ENCODE data around the gene B3GALT4.
"Not testable (repeated sequence)": the region's sequence is repeated elsewhere in the genome, so short reads cannot be mapped to it uniquely, and the experiment has no call there.

The B3GALT4 gene, protein sequence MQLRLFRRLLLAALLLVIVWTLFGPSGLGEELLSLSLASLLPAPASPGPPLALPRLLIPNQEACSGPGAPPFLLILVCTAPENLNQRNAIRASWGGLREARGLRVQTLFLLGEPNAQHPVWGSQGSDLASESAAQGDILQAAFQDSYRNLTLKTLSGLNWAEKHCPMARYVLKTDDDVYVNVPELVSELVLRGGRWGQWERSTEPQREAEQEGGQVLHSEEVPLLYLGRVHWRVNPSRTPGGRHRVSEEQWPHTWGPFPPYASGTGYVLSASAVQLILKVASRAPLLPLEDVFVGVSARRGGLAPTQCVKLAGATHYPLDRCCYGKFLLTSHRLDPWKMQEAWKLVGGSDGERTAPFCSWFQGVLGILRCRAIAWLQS

DNA sequence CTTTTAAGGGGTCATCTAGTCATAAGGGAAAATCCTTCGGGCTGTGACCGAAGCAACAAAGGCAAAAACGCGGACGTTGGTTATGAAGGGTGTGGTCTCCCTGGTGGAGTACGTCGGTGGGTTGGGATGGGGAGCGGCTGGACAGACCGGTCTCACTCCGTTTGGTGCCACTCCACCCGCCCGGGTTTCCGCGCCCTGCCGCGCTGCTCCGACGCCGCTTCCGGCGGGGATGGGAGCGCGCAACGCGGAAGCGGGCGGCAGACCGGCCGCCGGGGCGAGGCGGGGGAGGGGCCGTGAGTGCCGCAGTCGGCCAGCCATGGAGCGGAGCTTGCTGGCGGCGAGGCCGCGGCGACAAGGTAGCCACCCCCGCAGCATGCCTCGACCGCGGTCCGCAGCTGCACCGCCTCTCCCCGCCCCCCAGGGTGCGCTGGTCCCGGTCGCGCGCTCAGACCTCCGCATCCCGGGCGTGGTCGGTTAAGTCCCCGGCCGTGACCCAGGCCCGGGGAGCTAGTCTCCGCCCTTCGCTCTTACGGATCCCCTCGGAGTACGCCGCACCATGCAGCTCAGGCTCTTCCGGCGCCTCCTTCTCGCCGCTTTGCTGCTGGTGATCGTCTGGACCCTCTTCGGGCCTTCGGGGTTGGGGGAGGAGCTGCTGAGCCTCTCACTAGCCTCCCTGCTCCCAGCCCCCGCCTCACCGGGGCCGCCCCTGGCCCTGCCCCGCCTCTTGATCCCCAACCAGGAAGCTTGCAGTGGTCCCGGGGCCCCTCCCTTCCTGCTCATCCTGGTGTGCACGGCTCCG is at the start of gene B3GALT4:
B3GALT4 (plus strand) TSS at position 260 of the 799 bp plus-strand sequence; CDS start at position 557, 297 bp downstream.
- peak; percentile 89 for DNase-seq (ENCODE audit: low spot score)

DNA sequence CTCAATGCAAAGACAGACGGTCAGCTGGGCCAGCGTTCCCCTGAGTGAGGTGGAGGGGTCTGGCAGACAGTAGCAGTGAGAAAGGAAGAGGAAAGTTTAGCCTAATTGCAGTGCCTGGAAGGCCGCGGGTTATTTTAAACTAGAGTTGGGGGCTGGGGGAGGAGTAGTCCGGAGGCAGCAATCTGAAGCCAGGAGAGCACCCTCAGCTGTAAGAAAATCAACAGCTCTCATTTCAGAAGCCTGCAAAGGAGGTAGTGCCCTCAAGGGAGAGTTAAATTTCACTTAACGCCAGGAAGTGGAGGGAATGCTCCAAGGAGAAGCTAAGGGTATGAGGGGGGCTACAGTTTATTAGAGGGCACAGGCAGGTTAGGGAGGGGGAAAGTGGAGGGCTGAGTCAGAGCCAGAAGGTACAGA is 41.7 kb upstream of the B3GALT4 start:
- DNase-seq (ENCODE audit: low spot score): no peak

DNA sequence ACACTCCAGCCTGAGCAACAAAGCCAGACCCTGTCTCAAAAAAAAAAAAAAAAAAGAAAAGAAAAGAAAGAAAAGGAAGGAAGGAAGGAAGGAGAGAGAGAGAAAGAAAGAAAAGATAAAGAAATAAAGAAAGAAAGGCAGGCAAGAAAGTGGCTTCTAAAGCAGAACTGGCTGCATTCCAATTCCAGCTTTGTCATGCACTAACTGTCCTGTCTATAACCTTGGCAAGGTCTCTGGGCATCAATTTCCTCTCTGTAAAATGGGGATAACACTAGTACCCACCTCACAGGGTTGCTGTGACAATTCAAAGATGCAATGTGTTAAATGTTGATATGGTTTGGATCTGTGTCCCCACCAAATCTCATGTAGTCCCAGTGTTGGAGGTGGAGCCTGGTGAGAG is 40.6 kb upstream of the B3GALT4 start:
- no peak for DNase-seq (ENCODE audit: low spot score)

DNA sequence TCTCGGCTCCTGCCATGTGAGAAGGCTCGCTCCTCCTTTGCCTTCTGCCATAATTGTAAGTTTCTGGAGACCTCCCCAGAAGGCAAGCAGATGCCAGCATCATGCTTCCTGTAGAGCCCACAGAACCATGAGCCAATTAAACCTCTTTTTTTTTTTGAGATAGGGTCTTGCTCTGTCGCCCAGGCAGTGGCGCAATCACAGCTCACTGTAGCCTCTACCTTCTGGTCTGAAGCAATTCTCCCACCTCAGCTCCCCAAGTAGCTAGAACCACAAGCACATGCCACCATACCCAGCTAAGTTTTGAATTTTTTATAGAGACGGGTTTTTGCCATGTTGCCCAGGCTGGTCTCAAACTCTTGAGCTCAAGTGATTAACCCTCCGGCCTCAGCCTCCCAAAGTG is 40.1 kb upstream of the B3GALT4 start:
- no peak for DNase-seq (ENCODE audit: low spot score)

DNA sequence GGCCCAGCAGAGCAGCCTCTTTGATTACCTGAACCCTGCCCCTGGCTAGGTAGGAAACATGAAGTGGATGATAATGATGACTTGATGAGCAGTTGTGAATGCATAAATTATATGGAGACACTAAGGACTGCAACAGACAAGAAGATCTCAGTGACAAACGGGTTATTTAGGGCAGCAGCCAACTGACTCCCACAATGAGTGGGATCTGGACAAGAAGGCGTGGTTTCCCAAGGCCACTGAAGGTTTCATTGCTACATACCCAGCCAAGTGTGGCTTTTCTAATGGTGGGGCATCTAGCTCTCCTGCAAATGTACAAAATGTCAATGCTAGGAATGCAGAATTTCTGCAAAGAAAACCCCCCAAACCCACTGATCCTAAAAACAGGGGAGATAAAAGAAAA is 39.2 kb upstream of the B3GALT4 start:
- no peak for DNase-seq (ENCODE audit: low spot score)

DNA sequence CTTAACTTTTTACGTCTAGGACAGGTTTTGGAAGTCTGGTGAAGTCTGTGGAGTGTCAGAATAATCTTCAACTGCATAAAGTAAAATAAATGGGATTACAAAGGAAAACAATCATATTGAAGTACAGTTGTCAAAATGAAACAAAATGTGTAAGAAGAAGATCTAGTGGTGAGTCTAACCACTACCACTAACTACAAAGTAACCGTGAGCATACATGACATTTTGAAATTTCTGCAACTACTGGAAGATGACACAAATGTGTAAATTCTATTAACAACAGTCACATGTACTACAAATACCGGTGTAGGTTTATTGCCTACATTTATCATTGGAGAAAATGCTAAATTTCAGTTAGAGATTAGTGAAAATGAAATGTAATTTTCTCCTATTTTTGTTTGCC is 35.0 kb upstream of the B3GALT4 start:
- DNase-seq (ENCODE audit: low spot score): no peak

DNA sequence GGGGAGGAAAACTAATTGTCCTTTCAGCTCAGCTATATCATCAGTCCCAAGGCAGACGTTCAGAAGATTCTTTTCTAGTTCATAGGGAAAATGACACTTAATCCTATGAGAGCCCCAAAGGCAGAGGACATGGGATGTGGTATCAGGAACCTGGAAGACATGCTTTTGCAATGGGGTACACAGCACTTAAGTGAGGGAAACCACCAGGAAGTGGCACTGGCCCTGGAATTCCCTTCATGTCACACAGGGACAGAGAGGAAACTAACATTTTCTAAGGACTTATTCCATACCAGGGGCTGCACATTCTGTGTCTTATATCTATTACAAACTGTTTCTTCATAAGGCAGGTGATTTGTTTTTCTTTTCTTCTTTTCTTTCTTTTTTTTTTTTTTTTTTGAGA is 33.4 kb upstream of the B3GALT4 start:
- DNase-seq (ENCODE audit: low spot score): no peak

DNA sequence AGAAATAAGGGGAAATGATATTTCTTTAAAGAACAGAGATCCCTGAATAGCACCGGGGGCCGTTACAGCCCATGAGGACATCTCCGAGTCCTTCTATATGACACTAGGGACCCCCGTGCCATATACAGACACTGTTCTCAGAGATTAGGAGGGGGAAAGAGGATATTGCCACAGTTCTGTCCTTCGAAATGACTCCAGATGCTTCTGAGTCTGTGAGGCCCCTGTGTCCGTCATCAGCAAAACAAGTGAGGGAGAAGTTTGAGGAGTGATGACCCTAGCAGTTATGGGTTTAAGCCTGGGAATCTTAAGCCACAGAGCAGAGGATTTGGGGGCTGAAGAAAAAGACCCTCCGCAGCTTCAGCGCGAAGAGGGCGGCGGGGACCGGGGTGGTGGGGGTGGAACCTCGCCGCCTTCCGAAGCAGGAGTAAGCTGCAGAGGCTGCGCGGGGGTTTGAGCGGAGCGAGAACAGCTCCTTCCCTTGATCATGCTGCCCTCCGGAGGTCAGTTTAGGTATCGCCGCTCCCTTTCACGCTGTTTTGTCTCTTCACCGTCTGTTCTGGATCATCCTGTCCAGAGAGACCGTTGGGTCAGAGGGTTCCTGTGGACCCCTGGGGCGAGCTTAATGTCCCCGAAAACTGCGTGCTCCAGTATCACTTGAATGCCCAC is 28.8 kb upstream of the B3GALT4 start:
- peak; percentile 90 for DNase-seq (ENCODE audit: low spot score)

DNA sequence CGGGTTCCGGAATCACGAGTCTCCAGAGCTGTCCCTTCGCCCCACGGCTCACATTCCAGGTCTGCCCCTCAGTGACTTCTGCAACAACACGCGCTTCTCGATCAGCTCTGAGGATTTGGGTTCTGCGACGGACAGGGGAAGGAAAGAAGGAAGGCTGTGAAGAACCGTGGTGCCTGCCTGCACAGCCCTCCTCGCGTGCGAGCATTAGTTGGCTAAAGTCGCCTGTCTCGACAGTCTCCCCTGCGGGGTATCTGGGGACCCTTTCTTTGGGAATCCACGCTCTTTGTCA is 28.3 kb upstream of the B3GALT4 start:
- peak; percentile 72 for DNase-seq (ENCODE audit: low spot score)

DNA sequence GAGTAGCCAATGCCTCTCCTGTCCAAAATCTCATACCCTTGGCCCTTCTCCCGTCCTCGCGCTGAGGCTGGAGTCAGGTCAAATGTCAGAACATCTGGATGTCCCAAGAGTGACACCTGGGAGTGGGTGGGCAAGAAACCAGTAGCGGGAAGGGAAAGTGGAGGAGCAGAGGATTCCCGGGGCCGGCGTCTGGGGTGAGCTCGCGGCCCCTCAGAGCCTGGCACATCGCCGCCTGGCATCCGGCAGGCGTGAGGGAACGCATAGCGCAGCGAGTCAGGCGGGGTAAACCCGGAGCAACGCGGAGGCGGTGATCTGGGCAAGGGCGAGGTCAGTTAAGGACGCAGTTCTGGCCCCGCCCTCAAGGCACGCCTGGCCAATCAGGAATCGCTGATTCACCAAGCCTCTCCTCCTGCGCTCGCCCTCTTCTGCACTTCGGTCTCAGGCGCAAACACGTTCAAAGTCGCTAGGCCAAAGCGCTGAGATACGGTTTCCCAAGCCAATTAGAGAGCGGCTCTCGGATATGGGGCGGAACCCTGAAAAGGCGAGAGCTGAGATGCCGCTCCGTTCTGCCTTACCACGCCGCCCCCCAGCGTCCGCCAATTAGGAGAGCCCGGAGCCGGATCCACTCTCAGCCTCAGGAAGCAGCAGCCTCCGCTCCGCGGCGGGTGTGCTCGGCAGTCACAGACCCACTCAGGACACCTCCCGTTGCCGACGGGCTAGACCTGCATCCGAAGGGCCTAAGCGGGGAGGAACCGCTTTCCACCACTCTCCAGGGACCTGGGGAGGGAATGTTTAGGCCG is 27.8 kb upstream of the B3GALT4 start:
- peak; percentile 100 for DNase-seq (ENCODE audit: low spot score)

DNA sequence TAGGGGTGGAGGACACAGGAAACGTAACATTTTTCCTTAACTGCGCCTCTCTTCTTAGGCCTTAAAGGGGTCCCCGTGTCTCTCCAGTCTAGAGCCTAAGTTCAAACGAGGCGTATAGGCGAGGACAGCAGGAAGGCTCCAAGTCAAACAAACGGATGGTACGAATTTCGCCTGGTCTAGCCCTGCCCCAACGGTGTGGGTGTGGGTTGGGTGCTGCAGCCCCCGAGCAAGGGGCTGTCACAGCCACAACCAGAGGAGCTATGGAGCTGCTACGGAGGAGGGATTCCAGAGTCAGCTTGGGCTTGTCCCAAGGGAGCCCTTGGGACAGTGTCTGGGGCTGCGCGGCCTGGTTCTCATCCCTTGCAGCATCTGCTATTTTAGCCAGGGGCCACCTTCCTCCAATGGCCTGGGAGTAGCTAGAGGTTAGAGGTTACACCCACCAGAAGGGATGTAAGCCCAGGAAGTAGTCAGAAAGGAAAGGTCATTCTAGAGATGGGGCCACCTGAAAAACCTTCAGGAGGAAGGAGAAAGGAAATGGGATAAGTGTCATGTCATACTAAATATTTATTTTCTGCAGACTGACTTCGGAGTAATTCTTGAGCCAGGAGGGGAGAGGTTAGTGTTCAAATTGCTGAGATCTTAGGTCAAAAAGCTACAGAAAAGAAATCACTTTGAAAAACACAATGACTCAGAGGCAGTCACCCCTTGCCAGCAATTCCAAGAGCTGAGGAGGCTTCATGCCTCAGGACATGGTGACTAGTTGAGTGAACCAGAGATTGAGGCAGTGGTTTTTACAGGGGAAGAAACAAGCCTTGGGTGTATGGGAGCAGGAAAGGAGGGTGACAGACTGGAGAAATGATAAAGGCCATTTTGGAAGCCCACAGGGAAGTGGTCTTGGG is 26.9 kb upstream of the B3GALT4 start:
- DNase-seq (ENCODE audit: low spot score): peak; percentile 90

DNA sequence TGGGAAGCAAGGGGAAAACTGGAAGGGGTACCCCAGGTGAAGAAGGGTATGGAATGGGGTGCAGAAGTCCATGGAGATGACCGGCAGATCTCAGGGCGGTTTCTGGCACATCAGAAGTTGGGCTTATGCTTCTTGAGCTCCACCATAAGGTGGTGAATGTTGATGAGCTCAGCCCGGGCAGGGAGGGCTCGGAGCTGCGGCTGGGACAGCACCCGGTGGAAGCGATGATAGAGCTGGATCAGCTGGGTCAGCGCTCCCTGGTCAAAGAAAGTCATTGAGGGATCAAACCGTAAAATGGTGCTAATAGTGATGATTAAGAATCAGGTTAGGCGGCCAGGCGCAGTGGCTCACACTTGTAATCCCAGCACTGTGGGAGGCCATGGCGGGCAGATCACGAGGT is 26.2 kb upstream of the B3GALT4 start:
- DNase-seq (ENCODE audit: low spot score): no peak

DNA sequence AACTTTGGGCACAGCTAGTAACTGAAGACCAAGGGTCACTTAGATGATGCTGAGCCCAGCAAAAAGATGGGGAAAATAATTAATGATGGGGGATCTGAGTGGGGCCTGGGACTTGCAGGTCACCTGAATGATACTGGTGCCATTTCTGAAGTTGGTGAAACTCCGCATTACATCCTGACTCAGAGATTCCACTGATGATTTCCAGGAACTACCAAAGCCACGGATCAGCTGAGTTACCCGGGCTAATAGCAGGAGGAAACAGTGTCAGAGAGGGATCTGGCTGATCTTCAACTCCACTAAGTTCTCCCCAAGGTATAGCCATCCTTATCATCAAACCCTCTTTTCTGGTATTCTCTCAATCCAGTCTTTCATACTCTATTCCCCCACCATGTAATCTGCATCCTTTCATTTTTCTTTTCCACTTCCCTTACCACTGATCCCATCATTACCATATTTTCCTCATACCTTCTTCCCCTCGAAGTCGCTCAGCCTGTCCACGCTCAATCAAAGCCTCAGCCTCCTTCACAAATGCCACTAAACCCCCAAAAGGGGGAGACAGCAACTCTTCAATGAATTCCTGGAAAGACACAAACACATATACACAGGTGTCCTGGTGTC is 25.4 kb upstream of the B3GALT4 start:
- no peak for DNase-seq (ENCODE audit: low spot score)

DNA sequence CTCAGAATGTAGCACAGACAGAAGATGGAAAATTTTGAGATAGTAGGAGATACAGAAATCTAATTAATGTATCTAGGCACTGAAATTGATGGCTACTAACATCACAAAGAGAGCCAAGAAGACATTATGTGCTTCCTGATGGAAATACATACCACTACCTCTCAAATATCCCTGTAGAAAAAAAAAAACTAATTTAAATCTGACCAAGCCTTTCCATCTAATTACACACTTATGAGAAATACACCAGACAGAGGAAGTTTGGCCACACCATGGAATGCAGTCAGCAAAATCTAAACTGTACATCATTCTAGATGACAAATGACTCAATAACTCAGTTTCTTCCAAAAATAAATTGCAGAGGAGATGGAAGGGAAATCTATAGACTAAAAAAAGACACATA is 24.2 kb upstream of the B3GALT4 start:
- peak; percentile 36 for DNase-seq (ENCODE audit: low spot score)

DNA sequence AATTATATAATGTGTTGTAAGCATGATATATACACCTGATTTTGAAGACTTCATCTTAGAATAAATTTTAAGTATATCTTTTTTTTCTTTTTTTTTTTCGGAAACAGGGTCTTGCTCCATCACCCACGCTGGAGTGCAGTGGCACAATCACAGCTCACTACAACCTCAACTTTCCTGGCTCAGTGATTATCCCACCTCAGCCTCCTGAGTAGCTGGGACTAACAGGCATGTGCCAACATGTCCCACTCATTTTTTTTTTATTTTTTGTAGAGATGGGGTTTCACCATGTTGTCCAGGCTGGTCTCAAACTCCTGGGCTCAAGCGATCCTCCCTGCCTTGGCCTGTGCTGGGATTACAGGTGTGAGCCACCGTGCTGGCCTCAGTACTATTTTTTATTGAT is 22.3 kb upstream of the B3GALT4 start:
- no peak for DNase-seq (ENCODE audit: low spot score)

DNA sequence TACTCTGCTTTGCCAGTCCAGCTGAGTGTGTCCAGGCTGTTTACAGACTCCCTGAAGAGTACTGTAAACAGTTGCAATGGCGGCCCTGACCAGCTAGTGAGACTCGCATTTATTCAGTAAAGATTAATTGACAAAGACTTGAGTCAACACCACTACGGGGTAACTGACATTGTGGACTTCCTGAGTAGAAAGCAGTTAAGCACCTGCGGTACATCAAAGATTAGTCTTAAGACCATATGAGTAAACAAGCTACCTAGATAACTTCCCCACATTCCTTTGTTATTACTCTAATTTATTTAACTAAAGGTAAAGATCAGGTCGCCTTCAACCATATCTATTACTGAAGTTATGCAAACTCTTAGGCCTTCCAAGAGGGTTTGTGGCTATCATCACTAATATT is 17.9 kb upstream of the B3GALT4 start:
- DNase-seq (ENCODE audit: low spot score): no peak

DNA sequence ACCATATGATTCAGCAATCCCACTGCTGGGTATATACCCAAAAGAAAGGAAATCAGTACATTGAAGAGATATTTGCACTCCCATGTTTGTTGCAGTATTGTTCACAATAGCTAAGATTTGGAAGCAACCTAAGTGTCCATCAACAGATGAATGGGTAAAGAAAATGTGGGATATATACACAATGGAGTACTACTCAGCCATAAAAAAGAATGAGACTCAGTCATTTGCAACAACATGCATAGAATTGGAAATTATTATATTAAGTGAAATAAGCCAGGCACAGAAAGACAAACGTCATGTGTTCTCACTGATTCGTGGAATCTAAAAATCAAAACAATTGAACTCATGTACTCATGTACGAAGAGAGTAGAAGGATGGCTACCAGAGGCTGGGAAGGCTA is 14.4 kb upstream of the B3GALT4 start:
- DNase-seq (ENCODE audit: low spot score): not testable (repeated sequence)

DNA sequence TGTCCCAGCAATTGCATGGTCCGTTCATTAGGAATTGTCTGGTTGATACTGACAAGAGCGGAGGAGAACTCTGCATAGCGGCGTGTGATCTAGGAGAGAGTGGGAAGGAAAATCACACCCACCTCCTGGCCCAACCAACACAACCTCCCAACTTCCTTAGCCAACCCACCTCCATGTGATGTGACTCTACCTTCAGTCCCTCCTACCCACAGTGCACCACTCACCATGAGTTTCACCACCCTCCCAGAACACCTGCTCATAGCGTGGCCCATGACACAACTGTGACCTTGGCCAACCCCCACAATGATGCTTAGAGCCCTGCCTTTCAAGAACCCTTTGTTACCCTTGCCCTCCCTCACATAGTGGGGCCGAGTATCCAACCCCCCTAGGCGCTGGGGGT is 12.9 kb upstream of the B3GALT4 start:
- no peak for DNase-seq (ENCODE audit: low spot score)

DNA sequence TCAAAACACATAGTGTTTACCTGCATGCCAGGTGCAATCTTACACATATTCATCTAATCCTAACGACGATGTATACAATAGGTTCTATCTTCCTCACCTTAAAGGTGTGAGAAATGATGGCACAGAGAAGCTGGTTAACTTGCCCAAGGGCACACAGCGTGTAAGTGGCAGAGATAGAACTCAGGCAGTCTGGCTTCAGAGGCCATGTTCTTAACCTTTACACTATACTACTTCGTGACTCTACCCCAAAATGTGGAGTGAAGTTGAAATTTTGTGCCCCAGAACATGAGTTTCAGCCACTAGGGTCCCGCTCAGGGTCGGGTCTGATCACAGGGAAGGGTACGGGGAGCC is 5.8 kb upstream of the B3GALT4 start:
- DNase-seq (ENCODE audit: low spot score): peak; percentile 67

DNA sequence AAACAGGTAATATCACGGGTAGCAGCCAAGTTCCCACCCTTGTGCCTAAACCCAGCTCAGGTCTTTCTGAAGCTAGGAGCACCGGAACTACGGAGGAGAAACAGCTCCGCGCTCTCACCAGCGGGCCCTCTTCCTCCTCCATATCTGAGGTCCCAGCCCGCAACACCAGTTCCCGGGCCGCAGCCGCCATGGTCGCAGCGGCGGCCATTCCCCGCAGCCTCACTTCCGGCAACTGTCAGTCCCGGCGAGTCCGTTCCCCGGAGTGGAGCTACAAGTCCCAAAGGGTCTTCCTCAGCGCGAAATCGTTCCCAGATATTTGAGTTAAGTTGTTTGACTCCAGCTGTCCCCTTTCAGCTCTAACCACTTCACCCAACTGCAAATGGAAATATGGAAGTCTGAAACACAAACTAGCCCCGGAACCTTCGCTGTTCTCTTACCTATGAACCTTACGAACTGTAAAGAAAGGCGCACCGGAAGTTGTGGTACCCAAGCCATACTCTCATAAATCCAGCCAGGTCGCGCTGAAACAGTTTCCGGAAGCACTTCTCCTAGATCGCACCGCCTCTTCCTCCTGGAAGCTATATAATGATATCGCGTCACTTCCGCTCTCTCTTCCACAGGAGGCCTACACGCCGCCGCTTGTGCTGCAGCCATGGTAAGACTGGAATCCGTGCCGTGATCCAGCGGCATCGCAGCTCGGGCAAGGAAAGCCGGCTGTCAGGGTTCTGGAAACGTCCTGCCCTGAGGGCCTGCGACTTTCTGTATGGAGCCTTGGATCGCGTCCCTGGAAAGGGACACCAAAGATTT is 5.3 kb upstream of the B3GALT4 start, which contains the start of the genes RPS18 and VPS52:
RPS18 (plus strand) TSS at position 608 of the 807 bp plus-strand sequence; CDS start at position 653, 45 bp downstream.
VPS52 (minus strand) TSS at position 409 of the 807 bp plus-strand sequence; CDS start at position 208, 201 bp downstream.
- peak; percentile 98 for DNase-seq (ENCODE audit: low spot score)
